ENCODE data around the gene NECTIN4.
A peak's percentile ranks its signal among the peaks of the same experiment; 100 is the strongest.
"Not testable (repeated sequence)": the region's sequence is repeated elsewhere in the genome, so short reads cannot be mapped to it uniquely, and the experiment has no call there.

The NECTIN4 gene

DNA sequence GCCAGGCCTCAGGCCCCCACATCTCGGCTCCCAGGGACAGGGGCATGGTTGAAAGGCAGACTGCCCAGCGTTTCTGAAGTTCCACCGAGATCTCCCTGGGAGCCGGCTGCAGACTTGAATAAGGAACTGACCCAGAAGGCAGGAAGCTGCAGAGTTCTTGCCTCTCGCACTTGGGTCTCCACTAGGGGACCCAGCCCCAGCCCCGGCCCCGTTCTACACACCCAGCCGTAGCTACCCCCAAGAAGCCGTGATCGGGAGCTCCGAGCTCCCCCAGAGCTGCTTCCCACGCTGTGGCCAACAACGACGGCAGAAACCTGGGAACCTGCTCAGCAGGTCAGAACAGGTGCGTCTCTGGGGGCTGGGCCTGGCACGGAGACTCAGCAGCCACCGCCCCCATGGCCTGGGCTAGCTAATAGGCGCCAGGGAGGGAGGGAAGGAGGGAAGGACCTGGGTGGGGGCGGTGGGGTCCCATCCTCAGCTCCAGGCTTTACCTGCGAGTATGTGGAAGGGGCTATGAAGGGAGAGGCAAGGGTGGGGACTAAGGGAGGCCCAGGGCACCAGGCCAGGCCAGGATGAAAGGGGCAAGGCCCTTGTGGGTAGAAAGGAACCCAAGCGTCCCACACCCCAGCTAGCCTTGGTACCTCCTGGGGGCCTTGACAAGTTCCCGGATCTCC, at the start of gene NECTIN4:
NECTIN4 (minus strand) TSS at position 308 of the 674 bp plus-strand sequence; CDS start at position 46, 262 bp downstream.
- no peak for DNase-seq (ENCODE audit: low read depth)

DNA sequence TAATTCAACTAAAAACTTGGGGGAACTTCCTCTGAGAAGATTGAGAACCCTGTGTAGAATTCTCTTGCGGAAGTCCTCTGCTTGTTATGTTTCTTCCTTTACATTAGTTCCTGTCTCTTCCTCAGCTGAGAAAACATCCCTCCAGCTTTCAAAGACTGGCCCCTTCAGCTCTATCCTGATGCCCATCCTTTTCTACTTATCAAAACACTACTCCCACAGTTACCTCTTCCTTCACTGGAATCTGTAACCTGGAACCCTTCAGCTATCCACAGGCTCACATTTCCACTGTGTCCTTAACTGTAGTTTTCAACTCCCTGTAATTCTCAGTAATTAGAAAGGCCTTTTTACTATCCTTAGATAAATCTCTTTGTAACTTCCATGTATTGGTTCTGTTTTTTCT, 49.1 kb upstream of the NECTIN4 start:
- no peak overlapping the region for H3K4me3 ChIP-seq (ENCODE audit: low read depth, low read length)
- DNase-seq (ENCODE audit: low read depth), result no peak

More for the DNA sequence above, at the start of gene NECTIN4:
- H3K4me3 ChIP-seq (ENCODE audit: low read depth, low read length), result no peak within 1 kb of the TSS

DNA sequence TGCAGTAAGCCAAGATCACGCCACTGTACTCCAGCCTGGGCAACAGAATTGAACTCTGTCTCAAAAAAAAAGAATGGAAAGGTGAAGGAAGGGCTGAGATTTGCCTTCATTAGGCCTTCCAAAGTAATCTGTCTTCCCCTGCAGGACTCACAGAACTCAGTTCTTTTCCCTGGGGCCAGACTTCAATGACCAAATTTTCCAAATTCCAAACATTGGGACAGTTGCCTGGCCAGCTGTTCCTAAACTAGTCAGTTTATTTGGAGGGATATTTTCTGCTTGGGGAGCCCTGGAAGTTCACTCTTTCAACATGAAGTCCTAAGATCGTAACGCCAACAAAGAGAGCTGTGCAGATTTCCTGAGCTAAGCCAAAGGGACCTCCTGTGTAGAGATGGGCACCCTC, 48.5 kb upstream of the NECTIN4 start:
- DNase-seq (ENCODE audit: low read depth), result no peak
- H3K4me3 ChIP-seq (ENCODE audit: low read depth, low read length), result no peak overlapping the region

DNA sequence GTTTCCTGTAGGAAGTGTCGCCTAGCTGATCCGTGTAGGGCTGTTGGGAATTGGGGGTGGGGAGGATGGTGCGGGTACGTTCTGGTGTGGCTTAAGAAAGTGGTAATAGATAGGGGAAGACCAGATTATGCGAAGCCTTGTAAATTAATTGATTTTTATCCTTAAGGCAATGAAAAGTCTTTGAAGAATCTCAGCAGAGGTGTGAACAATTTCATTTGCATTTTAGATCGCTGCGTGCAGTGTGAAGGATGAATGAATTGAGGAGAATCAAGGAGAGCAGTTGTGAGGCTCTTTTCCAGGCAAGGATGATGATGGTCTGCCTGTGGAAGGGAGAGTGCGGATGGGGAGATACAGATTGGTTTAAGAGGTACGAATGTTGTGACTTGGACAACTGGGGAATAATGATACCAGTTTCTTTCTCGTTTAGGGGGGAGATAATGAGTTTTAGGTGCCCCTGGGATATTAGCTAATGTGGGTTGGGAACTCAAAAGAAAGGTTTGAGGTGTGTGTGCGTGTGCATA, 43.9 kb upstream of the NECTIN4 start:
- peak overlapping the region; percentile 84 for H3K4me3 ChIP-seq (ENCODE audit: low read depth, low read length)
- DNase-seq (ENCODE audit: low read depth), result no peak

GRCh38 chr1:161132410-161133219, 43.3 kb upstream of the NECTIN4 start, which contains the start of gene DEDD:
DEDD (minus strand) TSS chr1:161132667; CDS start chr1:161124462, 8,205 bp downstream.
- H3K4me3 ChIP-seq (ENCODE audit: low read depth, low read length), result peak within 1 kb of the TSS; percentile 84
- DNase-seq (ENCODE audit: low read depth), result peak; percentile 89

DNA sequence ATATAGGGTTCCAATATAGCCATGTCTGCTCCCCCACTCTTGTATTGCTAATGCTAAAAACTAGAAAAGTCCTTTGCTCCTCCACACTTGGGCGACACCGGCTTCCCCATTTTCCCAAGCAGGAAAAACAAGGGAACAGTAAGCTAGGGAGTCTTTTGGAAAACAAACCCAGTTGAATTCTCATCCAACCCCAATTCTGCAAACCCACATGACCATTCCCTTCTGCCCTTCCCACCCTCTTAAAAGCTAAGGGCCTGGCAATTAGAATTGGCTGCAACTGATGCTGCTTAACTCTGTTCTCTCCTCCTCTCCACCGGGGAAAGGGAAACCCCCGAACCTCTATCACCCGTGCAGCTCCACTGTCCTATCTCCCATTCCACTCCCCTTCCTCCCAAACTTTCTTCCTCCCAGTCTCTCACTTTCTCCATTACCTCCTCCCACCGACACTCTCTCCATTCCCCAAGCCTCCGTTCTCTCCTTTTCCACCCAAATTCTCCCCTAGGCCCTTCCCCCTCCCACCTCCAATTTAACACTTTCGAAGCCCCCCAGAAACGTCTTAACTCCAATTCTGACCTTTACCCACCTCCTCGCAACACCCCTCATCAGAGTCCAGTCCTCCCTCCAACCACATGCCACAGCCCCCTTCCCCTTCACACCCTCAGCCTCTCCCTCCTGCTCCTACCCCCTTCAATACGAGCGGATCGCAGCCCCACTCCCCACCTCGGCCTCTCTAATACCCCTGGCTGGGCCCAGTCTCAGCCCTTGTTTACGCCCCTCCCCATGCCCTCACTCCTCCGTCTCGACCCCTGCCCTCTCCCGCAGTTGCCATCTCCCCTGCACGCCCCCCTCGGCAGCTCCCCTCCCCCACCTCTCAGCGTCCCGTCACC, 42.4 kb upstream of the NECTIN4 start:
- peak overlapping the region; percentile 84 for H3K4me3 ChIP-seq (ENCODE audit: low read depth, low read length)
- DNase-seq (ENCODE audit: low read depth), result no peak

- DNase-seq (ENCODE audit: low read depth), result no peak
These were observed 40.9 kb upstream of the NECTIN4 start for GRCh38 chr1:161130266-161130665.

GRCh38 chr1:161128591-161129420, 39.4 kb upstream of the NECTIN4 start:
- H3K4me3 ChIP-seq (ENCODE audit: low read depth, low read length), result no peak overlapping the region
- DNase-seq (ENCODE audit: low read depth), result no peak

More at GRCh38 chr1:161130266-161130665, 40.9 kb upstream of the NECTIN4 start:
- H3K4me3 ChIP-seq (ENCODE audit: low read depth, low read length), result no peak overlapping the region

DNA sequence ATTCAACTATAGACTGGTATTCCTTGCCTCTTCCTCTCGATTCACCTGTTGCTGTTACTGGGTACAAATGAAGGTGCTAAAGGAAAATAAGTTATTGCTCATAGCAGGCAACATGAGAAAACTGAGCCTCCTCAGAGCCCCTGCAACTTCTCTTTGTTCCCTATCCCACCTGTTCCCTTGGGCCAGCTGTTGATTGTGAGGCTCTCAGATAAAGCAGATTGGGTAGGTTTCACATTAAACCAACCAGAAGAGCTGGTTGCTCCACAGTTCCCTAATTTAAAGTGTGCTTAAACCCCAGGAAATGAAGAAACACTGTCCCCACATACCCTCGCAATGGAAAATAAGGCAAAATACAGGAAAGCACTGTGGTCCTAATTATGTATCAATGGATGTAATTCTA, 38.3 kb upstream of the NECTIN4 start:
- DNase-seq (ENCODE audit: low read depth), result no peak
- no peak overlapping the region for H3K4me3 ChIP-seq (ENCODE audit: low read depth, low read length)

DNA sequence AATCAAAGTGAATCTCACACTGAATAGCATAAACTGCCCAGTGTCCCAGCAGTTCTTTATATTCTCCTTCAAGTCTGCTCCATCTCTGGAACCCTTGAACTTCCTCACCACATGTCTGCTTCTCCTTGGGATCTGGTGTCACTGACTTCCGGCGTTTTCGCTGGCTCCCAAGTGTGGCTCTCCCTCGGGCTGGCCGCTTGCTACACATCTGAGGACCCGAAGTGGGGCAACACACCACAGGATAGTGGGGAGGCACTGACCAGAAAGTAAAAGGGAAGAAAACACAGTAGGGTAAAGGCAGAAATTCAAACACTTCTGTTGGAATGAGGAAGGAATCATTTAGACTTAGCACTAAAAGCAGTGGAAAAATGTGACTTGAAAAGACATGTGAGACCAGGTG, 33.6 kb upstream of the NECTIN4 start:
- no peak for DNase-seq (ENCODE audit: low read depth)
- no peak overlapping the region for H3K4me3 ChIP-seq (ENCODE audit: low read depth, low read length)

DNA sequence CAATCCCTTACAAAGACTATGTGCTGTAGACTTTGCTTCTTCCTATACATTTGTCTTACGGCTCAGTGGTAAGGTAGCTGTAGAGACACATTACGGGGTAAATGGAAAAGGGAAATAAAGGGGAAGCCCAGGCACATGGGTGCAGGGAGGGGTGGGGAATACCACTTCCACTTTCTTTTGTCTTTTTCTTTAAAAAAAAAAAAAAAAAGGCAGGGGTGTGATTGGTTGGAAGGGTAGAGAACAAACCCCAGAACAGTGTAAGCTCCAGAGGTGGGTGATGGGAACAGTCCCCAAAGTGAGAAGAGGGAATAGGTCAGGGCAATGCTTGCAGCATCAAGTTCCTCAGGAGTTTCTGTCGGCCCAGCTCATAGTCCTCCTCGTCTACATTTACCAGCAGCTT, 32.5 kb upstream of the NECTIN4 start:
- no peak for DNase-seq (ENCODE audit: low read depth)
- H3K4me3 ChIP-seq (ENCODE audit: low read depth, low read length), result no peak overlapping the region

DNA sequence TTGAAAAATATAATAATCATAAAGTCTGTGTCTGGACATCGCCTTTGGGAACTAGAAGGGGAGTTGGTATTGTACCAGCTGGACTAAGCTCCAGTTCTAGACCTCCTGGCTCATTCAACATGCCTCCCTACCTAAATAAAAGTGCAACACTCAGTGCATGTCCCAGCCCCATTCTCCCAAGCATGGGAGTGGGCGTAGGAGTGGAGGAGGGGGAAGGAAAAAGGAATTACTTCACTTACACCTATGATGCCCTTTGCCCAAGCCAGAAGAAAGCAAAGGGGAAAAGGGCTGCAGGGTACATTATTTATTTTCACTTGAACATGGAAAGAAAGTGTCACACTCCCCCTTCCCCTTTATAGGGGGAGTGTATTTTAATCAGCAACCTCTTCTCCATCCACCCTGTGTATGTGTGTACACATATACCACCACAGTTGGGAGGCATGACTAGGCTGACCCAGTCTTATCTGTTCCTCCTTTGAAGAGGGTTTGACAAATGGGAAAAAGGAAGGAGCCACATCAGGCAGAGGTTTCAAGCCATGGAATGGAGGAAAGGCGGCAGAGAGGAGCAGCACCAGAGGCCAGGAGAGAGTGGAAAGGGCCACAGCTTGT, 31.8 kb upstream of the NECTIN4 start:
- H3K4me3 ChIP-seq (ENCODE audit: low read depth, low read length), result no peak overlapping the region
- DNase-seq (ENCODE audit: low read depth), result no peak

DNA sequence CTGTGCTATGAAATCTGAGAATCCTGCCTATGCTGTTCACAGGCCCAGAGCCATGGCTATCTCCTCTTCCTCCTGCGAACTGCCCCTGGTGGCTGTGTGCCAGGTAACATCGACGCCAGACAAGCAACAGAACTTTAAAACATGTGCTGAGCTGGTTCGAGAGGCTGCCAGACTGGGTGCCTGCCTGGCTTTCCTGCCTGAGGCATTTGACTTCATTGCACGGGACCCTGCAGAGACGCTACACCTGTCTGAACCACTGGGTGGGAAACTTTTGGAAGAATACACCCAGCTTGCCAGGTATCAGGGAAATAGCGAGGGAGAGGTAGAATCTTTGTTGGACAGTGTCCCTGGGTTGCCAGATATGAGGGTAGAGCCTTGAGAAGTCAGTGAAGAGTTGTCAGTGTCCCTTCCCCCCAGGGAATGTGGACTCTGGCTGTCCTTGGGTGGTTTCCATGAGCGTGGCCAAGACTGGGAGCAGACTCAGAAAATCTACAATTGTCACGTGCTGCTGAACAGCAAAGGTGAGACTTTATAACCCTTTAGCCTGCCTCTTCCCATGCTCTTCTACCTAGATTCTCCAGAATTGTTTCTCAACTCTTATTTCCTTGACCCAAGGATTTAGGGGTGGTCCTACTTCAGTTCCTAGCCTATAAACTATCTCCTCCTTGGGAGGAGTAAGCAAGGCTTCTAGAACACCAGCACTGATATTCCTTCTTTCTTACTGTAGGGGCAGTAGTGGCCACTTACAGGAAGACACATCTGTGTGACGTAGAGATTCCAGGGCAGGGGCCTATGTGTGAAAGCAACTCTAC, 29.9 kb upstream of the NECTIN4 start:
- peak overlapping the region; percentile 99 for H3K4me3 ChIP-seq (ENCODE audit: low read depth, low read length)

GRCh38 chr1:161117759-161118581, 28.6 kb upstream of the NECTIN4 start, which contains the start of the genes NIT1 and PFDN2:
NIT1 (plus strand) TSS chr1:161118105; CDS start chr1:161118177, 72 bp downstream.
PFDN2 (minus strand) TSS chr1:161118037; CDS start chr1:161118026, 11 bp downstream.
- peak within 1 kb of the TSS; percentile 99 for H3K4me3 ChIP-seq (ENCODE audit: low read depth, low read length)
- peak; percentile 64 for DNase-seq (ENCODE audit: low read depth)

More for the DNA sequence above, 29.9 kb upstream of the NECTIN4 start:
- DNase-seq (ENCODE audit: low read depth), result peak; percentile 50

DNA sequence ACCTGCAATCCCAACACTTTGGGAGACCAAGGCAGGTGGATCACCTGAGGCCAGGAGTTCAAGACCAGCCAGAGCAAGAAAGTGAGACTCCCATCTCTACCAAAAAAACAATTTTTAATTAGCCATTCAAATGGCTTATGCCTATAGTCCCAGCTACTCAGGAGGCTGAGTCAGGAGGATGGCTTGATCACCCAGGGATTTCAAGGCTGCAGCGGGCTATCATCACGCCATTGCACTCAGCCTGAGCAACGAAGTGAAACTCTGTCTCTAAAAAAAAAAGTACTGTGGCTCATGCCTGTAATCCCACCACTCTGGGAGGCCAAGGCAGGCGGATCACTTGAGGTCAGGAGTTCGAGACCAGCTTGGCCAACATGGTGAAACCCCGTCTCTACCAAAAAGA, 26.6 kb upstream of the NECTIN4 start:
- DNase-seq (ENCODE audit: low read depth); H3K4me3 ChIP-seq (ENCODE audit: low read depth, low read length): not testable (repeated sequence)

DNA sequence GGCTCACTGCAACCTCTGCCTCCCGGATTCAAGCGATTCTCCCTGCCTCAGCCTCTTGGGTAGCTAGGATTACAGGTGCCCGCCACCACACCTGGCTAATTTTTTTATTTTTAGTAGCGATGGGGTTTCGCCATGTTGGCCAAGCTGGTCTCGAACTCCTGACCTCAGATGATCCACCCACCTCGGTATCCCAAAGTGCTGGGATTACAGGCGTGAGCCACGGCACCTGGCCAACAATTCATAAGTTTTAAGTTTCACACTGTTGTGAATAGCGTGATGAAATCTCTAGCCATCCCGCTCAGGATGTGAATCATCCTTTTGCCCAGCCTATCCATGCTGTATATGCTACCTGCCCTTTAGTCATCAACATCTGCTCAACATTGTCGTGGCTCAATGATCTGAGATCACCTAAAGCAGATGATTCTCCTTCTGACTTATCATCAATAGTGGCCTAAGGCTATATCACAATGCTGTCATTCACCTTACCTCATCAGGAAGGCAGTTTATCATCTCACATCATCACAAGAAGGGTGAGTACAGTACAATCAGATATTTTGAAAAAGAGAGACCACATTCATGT, 25.9 kb upstream of the NECTIN4 start:
- H3K4me3 ChIP-seq (ENCODE audit: low read depth, low read length), result no peak overlapping the region
- DNase-seq (ENCODE audit: low read depth), result peak; percentile 86

Data from skeletal muscle cell (primary cell).